Glutamatergic neuron (in vitro differentiated cells): ENCODE data around the gene MKNK2. TPM values are rescaled to one million over a fixed set of nuclear protein-coding genes. Genes with fewer than 3 reads are reported as not detected.

Experiments
- total RNA-seq: library from RNA; stranded (reverse); fragmentation: NEBNext Ultra II Directional; extraction: Animal tissue kit (Norgen Biotek cat#: 25700); gene quantifications from one replicate; pipeline ENCODE4 v1.2.1, GENCODE V29; 2021; ENCODE audit not compliant: unreplicated experiment

MKNK2 gene
- total RNA-seq, 1 donor from 2014 or later: 149 TPM

Other genes with a start within 250 kb of the MKNK2 start
- gene ATP8B3, start 239.0 kb downstream of the MKNK2 start, total RNA-seq: 2.5 TPM
- 65.7 TPM for gene REXO1, start 202.8 kb downstream of the MKNK2 start, total RNA-seq
- gene KLF16, start 187.7 kb downstream of the MKNK2 start, total RNA-seq: 30.6 TPM
- gene ABHD17A, start 165.7 kb downstream of the MKNK2 start, total RNA-seq: 75.1 TPM
- 10.9 TPM for gene ADAT3, start 145.8 kb downstream of the MKNK2 start, total RNA-seq
- gene SCAMP4, start 145.8 kb downstream of the MKNK2 start, total RNA-seq: 66.3 TPM
- gene CSNK1G2, start 110.1 kb downstream of the MKNK2 start, total RNA-seq: 104 TPM
- 70.4 TPM for gene BTBD2, start 35.5 kb downstream of the MKNK2 start, total RNA-seq
- 66.0 TPM for gene MOB3A, start 45.1 kb upstream of the MKNK2 start, total RNA-seq
- 10.6 TPM for gene IZUMO4, start 45.7 kb upstream of the MKNK2 start, total RNA-seq
- gene AP3D1, start 100.3 kb upstream of the MKNK2 start, total RNA-seq: 133 TPM
- 71.4 TPM for gene DOT1L, start 112.7 kb upstream of the MKNK2 start, total RNA-seq
- gene PLEKHJ1, start 185.1 kb upstream of the MKNK2 start, total RNA-seq: 164 TPM
- 101 TPM for gene SF3A2, start 185.6 kb upstream of the MKNK2 start, total RNA-seq
- 11.0 TPM for gene AMH, start 198.1 kb upstream of the MKNK2 start, total RNA-seq
- gene JSRP1, start 205.2 kb upstream of the MKNK2 start, total RNA-seq: not detected
- gene PEAK3, start 230.9 kb upstream of the MKNK2 start, total RNA-seq: not detected